Uterus (tissue), 4 donors: Measurements from ENCODE around the gene TBC1D2B. TPM values are rescaled to one million over a fixed set of nuclear protein-coding genes. Genes with fewer than 3 reads are reported as not detected.
"Not testable (repeated sequence)": the region's sequence is repeated elsewhere in the genome, so short reads cannot be mapped to it uniquely, and the experiment has no call there.

ENCODE experiments used
- DNase-seq, 2 donors: peaks; one replicate each; pipeline ENCODE4 v3.0.0-alpha.2; 2019 to 2020
- H3K27ac ChIP-seq, 2 donors: fragments of 200-600 bp; sonication (generic); 1 replicate in 1 of 2; 2 replicates in 1 of 2; pipeline ENCODE4 v1.5.1; 2016 to 2018
- H3K27me3 ChIP-seq, 2 donors: fragments of 200-600 bp; sonication (generic); one replicate each; pipeline ENCODE4 v1.5.1; 2018 to 2019; ENCODE audit warnings: control low read depth in 1 of 2
- H3K36me3 ChIP-seq, 2 donors: fragments of 200-600 bp; sonication (generic); one replicate each; pipeline ENCODE4 v1.5.1; 2019; ENCODE audit warnings: control low read depth in 1 of 2
- H3K4me1 ChIP-seq, 2 donors: fragments of 200-600 bp; sonication (generic); one replicate each; pipeline ENCODE4 v1.5.1; 2018 to 2019; ENCODE audit warnings: control low read depth in 1 of 2
- H3K4me3 ChIP-seq, 2 donors: fragments of 200-600 bp; sonication (generic); 1 replicate in 1 of 2; 2 replicates in 1 of 2; pipeline ENCODE4 v1.5.1; 2018 to 2019; ENCODE audit warnings: mild to moderate bottlenecking in 1 of 2
- H3K9me3 ChIP-seq, 2 donors: fragments of 200-600 bp; sonication (generic); one replicate each; pipeline ENCODE4 v1.5.1; 2019; ENCODE audit warnings: control low read depth in 1 of 2
- CTCF ChIP-seq, 4 experiments: fragments of 200-600 bp in 2 of 4; fragments of 450-650 bp in 2 of 4; sonication (generic) in 2 of 4; IDR thresholded peaks; one replicate each; pipeline ENCODE4 v1.5.1; 2016 to 2019; ENCODE audit warnings: antibody characterized with exemption in 4 of 4, mild to moderate bottlenecking in 2 of 4, moderate library complexity in 1 of 4
- POLR2A ChIP-seq, 2 donors: fragments of 450-650 bp; IDR thresholded peaks; one replicate each; pipeline ENCODE4 v1.6.1; 2016; ENCODE audit warnings: antibody characterized with exemption in 2 of 2, mild to moderate bottlenecking in 1 of 2, moderate library complexity in 1 of 2
- intact Hi-C: fragments of 100-400 bp; cut with DNase I; formaldehyde crosslinking; loops from one replicate; pipeline ENCODE4 v1.15.1; 2023; ENCODE audit warnings: low total_unique reads
- total RNA-seq, 4 donors: library from RNA; depleted of rRNA in 3 of 4; stranded (reverse); fragments of >200 nt in 3 of 4; gene quantifications; one replicate each; pipeline versions ENCODE4 v1.1.0 to v1.2.4, GENCODE V29; 2014 to 2023
- donor health status: DM: yes; HTN: yes; CAD: no.

Gene TBC1D2B
- total RNA-seq, 4 donors from 2014 or later = 27.7 to 89.0 (median 57.9) TPM

GRCh38 chr15:77974416-77975331, 102.8 kb downstream of the TBC1D2B start:
- TF ChIP-seq POLR2A (IDR thresholded peaks at IDR 0.05) = no peak
- TF ChIP-seq CTCF (IDR thresholded peaks at IDR 0.05) = no peak
- DNase-seq = no peak
- peaks cover 0 to 5% of the 10 kb centered on the region in 2 donors for H3K4me1 ChIP-seq
- H3K4me3 ChIP-seq = no peak overlapping the region
- H3K36me3 ChIP-seq = no peaks in the 10 kb centered on the region
- H3K9me3 ChIP-seq = no peaks in the 10 kb centered on the region
- no peak overlapping the region for H3K27ac ChIP-seq
- intact Hi-C loops = no loop called here
- no peaks in the 10 kb centered on the region for H3K27me3 ChIP-seq

GRCh38 chr15:77974098-77974414, 103.5 kb downstream of the TBC1D2B start:
- no peak overlapping the region for H3K27ac ChIP-seq

GRCh38 chr15:77973273-77974097, 104.0 kb downstream of the TBC1D2B start:
- H3K4me3 ChIP-seq, H3K9me3 ChIP-seq, H3K36me3 ChIP-seq, DNase-seq, H3K27ac ChIP-seq, intact Hi-C loops, H3K27me3 ChIP-seq, H3K4me1 ChIP-seq: not testable (repeated sequence)

More at GRCh38 chr15:77974098-77974414, 103.5 kb downstream of the TBC1D2B start:
- intact Hi-C loops = no loop called here
- no peak for TF ChIP-seq POLR2A (IDR thresholded peaks at IDR 0.05)
- Histone ChIP-seq H3K4me1 (peaks cover 0 to 5% of the 10 kb centered on the region in 2 donors), H3K36me3 (no peaks in the 10 kb centered on the region), H3K27me3 (no peaks in the 10 kb centered on the region), H3K9me3 (no peaks in the 10 kb centered on the region), H3K4me3 (no peak overlapping the region)
- DNase-seq = no peak

GRCh38 chr15:77972706-77973105, 104.8 kb downstream of the TBC1D2B start:
- H3K27ac ChIP-seq, H3K27me3 ChIP-seq, H3K36me3 ChIP-seq, DNase-seq, intact Hi-C loops, H3K4me1 ChIP-seq, H3K9me3 ChIP-seq, H3K4me3 ChIP-seq: not testable (repeated sequence)

GRCh38 chr15:77971875-77972274, 105.6 kb downstream of the TBC1D2B start:
- DNase-seq, H3K36me3 ChIP-seq, H3K27ac ChIP-seq, H3K4me3 ChIP-seq, H3K9me3 ChIP-seq, intact Hi-C loops, H3K27me3 ChIP-seq, H3K4me1 ChIP-seq: not testable (repeated sequence)

GRCh38 chr15:77970813-77971360, 106.6 kb downstream of the TBC1D2B start:
- H3K27ac ChIP-seq, H3K4me1 ChIP-seq, DNase-seq, H3K9me3 ChIP-seq, H3K36me3 ChIP-seq, H3K27me3 ChIP-seq, H3K4me3 ChIP-seq, intact Hi-C loops: not testable (repeated sequence)

- Histone ChIP-seq H3K27me3 (no peaks in the 10 kb centered on the region), H3K27ac (no peak overlapping the region), H3K9me3 (no peaks in the 10 kb centered on the region), H3K36me3 (no peaks in the 10 kb centered on the region), H3K4me3 (no peak overlapping the region), H3K4me1 (peaks cover 0 to 4% of the 10 kb centered on the region in 2 donors)
- TF ChIP-seq CTCF (IDR thresholded peaks at IDR 0.05) (no peak), POLR2A (IDR thresholded peaks at IDR 0.05) (no peak)
- no peak for DNase-seq
- intact Hi-C loops = loop anchor here (5.0 kb wide), 1 partner anchor 138 kb away; no protein-coding TSS in a partner anchor
Measured at GRCh38 chr15:77969055-77969454, 108.5 kb downstream of the TBC1D2B start.
